Astrocyte (in vitro differentiated cells and primary cell): Measurements from ENCODE around the gene MED9. TPM values are rescaled to one million over a fixed set of nuclear protein-coding genes. Genes with fewer than 3 reads are reported as not detected.

Experiments used
- DNase-seq: peaks from one replicate; pipeline ENCODE4 v3.0.0-alpha.2; 2010; ENCODE audit warnings: low read depth
- FAIRE-seq: peaks from 2 replicates; lab custom pipeline; 2011; peaks lifted over from hg19 to GRCh38; lab: Jason Lieb, UNC
- H2AFZ ChIP-seq: 2 replicates; pipeline ENCODE4 v1.6.0; 2012; ENCODE audit warnings: low read depth, low read length, inconsistent platforms
- H3K27ac ChIP-seq: 2 replicates; pipeline ENCODE4 v1.5.1; 2011; ENCODE audit warnings: low read depth, low read length, inconsistent platforms
- H3K27me3 ChIP-seq: 2 replicates; pipeline ENCODE4 v1.6.0; 2011; ENCODE audit warnings: low read length, inconsistent platforms; ENCODE audit not compliant: insufficient read depth
- H3K36me3 ChIP-seq: 2 replicates; pipeline ENCODE4 v1.5.1; 2011; ENCODE audit warnings: low read length, inconsistent platforms; ENCODE audit not compliant: insufficient read depth
- H3K4me1 ChIP-seq: 2 replicates; pipeline ENCODE4 v1.5.1; 2011; ENCODE audit warnings: low read length, inconsistent platforms; ENCODE audit not compliant: insufficient read depth
- H3K4me2 ChIP-seq: 2 replicates; pipeline ENCODE4 v1.6.0; 2012; ENCODE audit warnings: low read length, inconsistent platforms
- H3K4me3 ChIP-seq: 2 replicates; pipeline ENCODE4 v1.5.1; 2011; ENCODE audit warnings: low read depth, mild to moderate bottlenecking, low read length, inconsistent platforms; ENCODE audit not compliant: insufficient read depth
- H3K79me2 ChIP-seq: 2 replicates; pipeline ENCODE4 v1.6.0; 2012; ENCODE audit warnings: mild to moderate bottlenecking, low read length, inconsistent platforms; ENCODE audit not compliant: insufficient read depth
- H3K9ac ChIP-seq: 2 replicates; pipeline ENCODE4 v1.6.0; 2012; ENCODE audit warnings: mild to moderate bottlenecking, low read length, inconsistent platforms
- H3K9me3 ChIP-seq: 2 replicates; pipeline ENCODE4 v1.5.1; 2012; ENCODE audit warnings: low read depth, mild to moderate bottlenecking, low read length, inconsistent platforms; ENCODE audit not compliant: insufficient read depth
- H4K20me1 ChIP-seq: 2 replicates; pipeline ENCODE4 v1.6.0; 2012; ENCODE audit warnings: low read length, inconsistent platforms; ENCODE audit not compliant: insufficient read depth
- H3K27ac Mint-ChIP-seq: one replicate; pipeline ENCODE4 v1.8.0; 2021; ENCODE audit warnings: mild to moderate bottlenecking, mixed read lengths; ENCODE audit not compliant: unreplicated experiment
- H3K27me3 Mint-ChIP-seq: one replicate; pipeline ENCODE4 v1.8.0; 2021; ENCODE audit warnings: low read depth, mixed read lengths; ENCODE audit not compliant: unreplicated experiment
- H3K36me3 Mint-ChIP-seq: one replicate; pipeline ENCODE4 v1.8.0; 2021; ENCODE audit warnings: low read depth, mixed read lengths; ENCODE audit not compliant: unreplicated experiment
- H3K4me1 Mint-ChIP-seq: one replicate; pipeline ENCODE4 v1.8.0; 2021; ENCODE audit warnings: low read depth, mixed read lengths; ENCODE audit not compliant: unreplicated experiment
- H3K4me3 Mint-ChIP-seq: one replicate; pipeline ENCODE4 v1.8.0; 2021; ENCODE audit warnings: mild to moderate bottlenecking, moderate library complexity, mixed read lengths; ENCODE audit not compliant: unreplicated experiment
- H3K9me3 Mint-ChIP-seq: one replicate; pipeline ENCODE4 v1.8.0; 2021; ENCODE audit warnings: mild to moderate bottlenecking, mixed read lengths; ENCODE audit not compliant: unreplicated experiment
- CTCF ChIP-seq: IDR thresholded peaks from 2 replicates; pipeline ENCODE4 v1.5.1; 2011; ENCODE audit warnings: low read depth, mild to moderate bottlenecking, inconsistent platforms, low read length, moderate library complexity; ENCODE audit not compliant: insufficient read depth
- EZH2 ChIP-seq: IDR thresholded peaks from 2 replicates; pipeline ENCODE4 v1.6.1; 2012; ENCODE audit warnings: mild to moderate bottlenecking, low read length, inconsistent platforms; ENCODE audit not compliant: insufficient read depth
- total RNA-seq: library from RNA; stranded (reverse); gene quantifications from 2 replicates; pipeline ENCODE4 v1.2.1, GENCODE V29; 2021

MED9 gene
- total RNA-seq, 1 donor from 2014 or later: 9.4 TPM

GRCh38 chr17:17443173-17443572, 33.6 kb upstream of the MED9 start:
- no peak overlapping the region for H3K27ac Mint-ChIP-seq
- H3K9ac ChIP-seq: no peak overlapping the region
- H2AFZ ChIP-seq: no peak overlapping the region
- DNase-seq (no peak), FAIRE-seq (no peak)
- no peaks in the 10 kb centered on the region for H4K20me1 ChIP-seq
- no peak for TF ChIP-seq CTCF
- no peak for TF ChIP-seq EZH2
- no peak overlapping the region for H3K4me3 Mint-ChIP-seq
- no peak overlapping the region for H3K4me2 ChIP-seq
- peaks cover 15% of the 10 kb centered on the region for H3K4me1 Mint-ChIP-seq
- H3K27me3 ChIP-seq: no peaks in the 10 kb centered on the region
- peaks cover 3% of the 10 kb centered on the region for H3K36me3 Mint-ChIP-seq
- peaks cover 10% of the 10 kb centered on the region for H3K9me3 Mint-ChIP-seq
- no peak overlapping the region for H3K27ac ChIP-seq
- no peaks in the 10 kb centered on the region for H3K79me2 ChIP-seq
- peaks cover 9% of the 10 kb centered on the region for H3K27me3 Mint-ChIP-seq
- H3K4me1 ChIP-seq: peaks cover 40% of the 10 kb centered on the region
- H3K9me3 ChIP-seq: no peaks in the 10 kb centered on the region
- no peak overlapping the region for H3K4me3 ChIP-seq
- no peaks in the 10 kb centered on the region for H3K36me3 ChIP-seq

DNA sequence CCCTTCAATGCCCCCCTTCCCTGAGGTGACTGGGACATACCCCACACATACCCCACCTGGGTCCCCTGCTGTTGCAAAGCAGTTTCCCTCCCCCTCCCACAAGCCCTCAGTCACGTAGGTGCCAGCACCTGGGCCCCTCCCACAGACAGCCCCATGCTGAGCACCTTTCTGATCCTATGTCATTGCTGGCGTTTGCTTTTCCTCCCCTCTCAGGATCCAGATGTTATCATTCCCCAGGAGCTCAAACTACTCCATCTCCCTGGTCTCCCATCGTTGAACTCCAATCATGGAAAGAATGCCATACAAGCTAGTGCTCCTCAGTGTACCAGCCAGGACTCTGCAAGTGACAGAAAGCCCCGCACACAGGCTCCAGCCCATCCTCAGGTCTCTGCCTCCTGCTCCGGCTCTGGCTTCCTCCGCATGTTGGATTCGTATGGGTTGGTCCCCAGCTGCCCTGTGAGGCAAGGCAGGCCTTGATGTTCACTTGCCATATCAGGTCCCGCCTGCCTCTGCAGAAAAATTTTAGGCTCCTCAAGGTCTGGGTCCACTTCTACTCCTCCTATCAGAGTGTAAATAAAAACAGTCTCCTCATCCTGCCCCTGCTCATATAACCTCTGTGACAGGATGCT, 31.4 kb upstream of the MED9 start:
- no peak overlapping the region for H3K4me3 Mint-ChIP-seq
- H3K27ac ChIP-seq: peak overlapping the region; percentile 22
- H3K4me1 ChIP-seq: peaks cover 35% of the 10 kb centered on the region
- peak overlapping the region; percentile 75 for H3K4me2 ChIP-seq
- peaks cover 10% of the 10 kb centered on the region for H3K9me3 Mint-ChIP-seq
- H3K4me1 Mint-ChIP-seq: peaks cover 15% of the 10 kb centered on the region
- H4K20me1 ChIP-seq: no peaks in the 10 kb centered on the region
- H3K27ac Mint-ChIP-seq: peak overlapping the region; percentile 96
- FAIRE-seq: no peak
- no peaks in the 10 kb centered on the region for H3K79me2 ChIP-seq
- DNase-seq: no peak
- H3K27me3 Mint-ChIP-seq: peaks cover 19% of the 10 kb centered on the region
- H3K27me3 ChIP-seq: no peaks in the 10 kb centered on the region
- H3K36me3 ChIP-seq: no peaks in the 10 kb centered on the region
- no peaks in the 10 kb centered on the region for H3K9me3 ChIP-seq
- peak overlapping the region; percentile 40 for H3K9ac ChIP-seq
- no peak overlapping the region for H3K4me3 ChIP-seq
- TF ChIP-seq EZH2: no peak
- no peak for TF ChIP-seq CTCF
- H3K36me3 Mint-ChIP-seq: peaks cover 3% of the 10 kb centered on the region
- H2AFZ ChIP-seq: peak overlapping the region; percentile 20
